Measurements from ENCODE around the gene IFI44. TPM values are rescaled to one million over a fixed set of nuclear protein-coding genes. Genes with fewer than 3 reads are reported as not detected.

The IFI44 gene
- total and polyA plus RNA-seq, 4 donors, result 5.9 to 17.9 (median 9.7) TPM

GRCh38 chr1:78681265-78681664 is 31.6 kb downstream of the IFI44 start:
- Histone ChIP-seq H3K4me3 (ENCODE audit: low read depth in 1 of 3, low read length in 3 of 3) (no peak overlapping the region), H3K27ac (ENCODE audit: low read depth in 1 of 2, low read length in 2 of 2) (no peak overlapping the region), H3K9me3 (ENCODE audit: control insufficient read depth in 4 of 4, low read length in 3 of 4) (no peaks in the 10 kb centered on the region), H3K27me3 (ENCODE audit: control insufficient read depth in 4 of 4, insufficient read depth in 4 of 4, low read length in 3 of 4) (no peaks in the 10 kb centered on the region), H3K36me3 (ENCODE audit: control insufficient read depth in 4 of 4, insufficient read depth in 3 of 4, low read depth in 1 of 4, low read length in 3 of 4) (no peaks in the 10 kb centered on the region), H3K9ac (ENCODE audit: low read depth in 1 of 2, low read length in 2 of 2) (no peak overlapping the region), H3K4me1 (ENCODE audit: control insufficient read depth in 4 of 4, insufficient read depth in 4 of 4, low read length in 3 of 4) (no peaks in the 10 kb centered on the region)
- DNase-seq (ENCODE audit: low spot score), result no peak
- TF ChIP-seq JUND (IDR thresholded peaks at IDR 0.05), result no peak
- no peak for TF ChIP-seq RAD21 (IDR thresholded peaks at IDR 0.05)
- no peak for TF ChIP-seq YY1 (IDR thresholded peaks at IDR 0.05)
- no peak for TF ChIP-seq REST (IDR thresholded peaks at IDR 0.05)
- TF ChIP-seq ATF3 (IDR thresholded peaks at IDR 0.05), result no peak
- no peak for TF ChIP-seq NR2F2 (IDR thresholded peaks at IDR 0.05)
- no peak for TF ChIP-seq SP1 (IDR thresholded peaks at IDR 0.05)
- TF ChIP-seq HNF4G (IDR thresholded peaks at IDR 0.05), result no peak
- WGBS, result 59% methylated on average over 2 of the region's 2 CpGs

- H3K9me3 ChIP-seq (ENCODE audit: control insufficient read depth in 4 of 4, low read length in 3 of 4), result no peaks in the 10 kb centered on the region
- no peak for DNase-seq (ENCODE audit: low spot score)
- no peaks in the 10 kb centered on the region for H3K36me3 ChIP-seq (ENCODE audit: control insufficient read depth in 4 of 4, insufficient read depth in 3 of 4, low read depth in 1 of 4, low read length in 3 of 4)
- WGBS, result 76% methylated on average over 3 of the region's 3 CpGs
- no peaks in the 10 kb centered on the region for H3K27me3 ChIP-seq (ENCODE audit: control insufficient read depth in 4 of 4, insufficient read depth in 4 of 4, low read length in 3 of 4)
- no peak overlapping the region for H3K4me3 ChIP-seq (ENCODE audit: low read depth in 1 of 3, low read length in 3 of 3)
- TF ChIP-seq RXRA (IDR thresholded peaks at IDR 0.05) (no peak), ATF3 (IDR thresholded peaks at IDR 0.05) (no peak), JUND (IDR thresholded peaks at IDR 0.05) (no peak), GABPA (IDR thresholded peaks at IDR 0.05 in 1 of 2, conservative IDR thresholded peaks at IDR 0.05 in 1 of 2) (no peak), CTCF (IDR thresholded peaks at IDR 0.05; ENCODE audit: low read depth, low read length, missing input control) (no peak), FOXA1 (IDR thresholded peaks at IDR 0.05) (no peak), HNF4G (IDR thresholded peaks at IDR 0.05) (no peak), YY1 (IDR thresholded peaks at IDR 0.05) (no peak), NR2F2 (IDR thresholded peaks at IDR 0.05) (no peak), MAX (IDR thresholded peaks at IDR 0.05) (no peak), HNF4A (conservative IDR thresholded peaks at IDR 0.05) (no peak), REST (IDR thresholded peaks at IDR 0.05) (no peak), SP1 (IDR thresholded peaks at IDR 0.05) (no peak), TAF1 (conservative IDR thresholded peaks at IDR 0.05) (no peak), FOXA2 (IDR thresholded peaks at IDR 0.05) (no peak), ZBTB33 (IDR thresholded peaks at IDR 0.05) (no peak)
- H3K27ac ChIP-seq (ENCODE audit: low read depth in 1 of 2, low read length in 2 of 2), result no peak overlapping the region
- H3K9ac ChIP-seq (ENCODE audit: low read depth in 1 of 2, low read length in 2 of 2), result no peak overlapping the region
- peaks cover 2 to 8% (median 8%) of the 10 kb centered on the region in 4 donors for H3K4me1 ChIP-seq (ENCODE audit: control insufficient read depth in 4 of 4, insufficient read depth in 4 of 4, low read length in 3 of 4)
Measured at GRCh38 chr1:78682496-78682895, 32.9 kb downstream of the IFI44 start.
